Adipose tissue (tissue), 3 donors: Measurements from ENCODE around the gene NCAPD3. TPM values are rescaled to one million over a fixed set of nuclear protein-coding genes. Genes with fewer than 3 reads are reported as not detected.

ENCODE experiments used
- H3K27ac ChIP-seq: one replicate; pipeline ENCODE4 v1.5.1; 2013; ENCODE audit warnings: low read depth, low read length
- WGBS, 3 donors: extraction: QIAGEN DNeasy Blood & Tissue Kit; methylation state at CpG; one replicate each; pipeline ENCODE4 v1.1.7; 2013; 5-methylcytosine and 5-hydroxymethylcytosine counted together
- polyA plus RNA-seq, 3 donors: library from polyadenylated mRNA; stranded (reverse); fragments of 200-250 nt; gene quantifications; one replicate each; pipeline ENCODE4 v1.2.3, GENCODE V29; 2013
- donor health status: healthy with polysubstance abuse.
- donor health status: Bipolar disorder and iron deficiency.
- donor health status: healthy.

Gene NCAPD3
- polyA plus RNA-seq, 3 donors = 5.1 to 14.3 (median 6.7) TPM

DNA sequence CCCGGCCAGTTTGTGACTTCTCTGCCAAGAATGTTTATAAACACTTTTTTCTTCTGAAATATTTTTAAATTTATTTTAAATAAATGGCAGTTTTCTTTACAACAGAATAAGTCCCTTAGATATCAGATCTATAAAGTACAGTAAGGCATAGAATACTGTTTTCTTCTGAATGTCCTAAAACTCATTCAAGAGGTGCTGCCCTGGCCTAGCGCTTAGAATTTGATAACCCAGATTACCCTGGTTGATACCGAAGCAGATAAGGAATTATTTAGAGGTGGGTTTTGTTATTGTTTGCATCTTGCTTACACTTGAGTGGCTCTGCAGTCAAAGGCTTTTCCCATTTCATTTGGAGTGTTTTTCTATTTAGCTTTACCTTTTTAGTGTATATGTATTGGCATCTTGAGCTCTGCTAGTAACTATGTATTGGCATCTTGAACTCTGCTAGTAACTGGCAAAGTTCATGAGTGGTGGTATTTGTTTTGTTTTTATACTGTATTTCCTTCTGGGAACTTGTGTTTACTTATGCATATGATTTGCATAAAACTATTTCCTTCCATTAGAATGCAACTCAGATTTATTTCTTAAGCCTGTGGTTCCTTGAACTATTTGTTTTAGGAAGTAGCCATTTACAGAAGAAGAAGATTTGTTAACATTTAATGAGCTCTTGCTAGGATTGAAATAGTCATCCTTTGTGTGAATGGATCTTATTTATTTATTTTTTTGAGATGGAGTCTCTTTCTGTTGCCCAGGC, 30.8 kb upstream of the NCAPD3 start:
- WGBS, 3 donors = 46 to 82% (median 71%) methylated on average over 3 of the region's 3 CpGs
- no peak overlapping the region for H3K27ac ChIP-seq

- WGBS, 3 donors = 0 to 1% (median 1%) methylated on average over 60 to 70 of the region's 70 CpGs
- H3K27ac ChIP-seq = no peak within 1 kb of the TSS
Observed at GRCh38 chr11:134253188-134253993, 29.6 kb upstream of the NCAPD3 start, which contains the start of the genes ACAD8 and THYN1. Gene ACAD8, plus strand, starts transcription at chr11:134253568. Its CDS starts 33 bp downstream, at chr11:134253601. Gene THYN1, minus strand, starts transcription at chr11:134253352. Its CDS starts 470 bp downstream, at chr11:134252882.

DNA sequence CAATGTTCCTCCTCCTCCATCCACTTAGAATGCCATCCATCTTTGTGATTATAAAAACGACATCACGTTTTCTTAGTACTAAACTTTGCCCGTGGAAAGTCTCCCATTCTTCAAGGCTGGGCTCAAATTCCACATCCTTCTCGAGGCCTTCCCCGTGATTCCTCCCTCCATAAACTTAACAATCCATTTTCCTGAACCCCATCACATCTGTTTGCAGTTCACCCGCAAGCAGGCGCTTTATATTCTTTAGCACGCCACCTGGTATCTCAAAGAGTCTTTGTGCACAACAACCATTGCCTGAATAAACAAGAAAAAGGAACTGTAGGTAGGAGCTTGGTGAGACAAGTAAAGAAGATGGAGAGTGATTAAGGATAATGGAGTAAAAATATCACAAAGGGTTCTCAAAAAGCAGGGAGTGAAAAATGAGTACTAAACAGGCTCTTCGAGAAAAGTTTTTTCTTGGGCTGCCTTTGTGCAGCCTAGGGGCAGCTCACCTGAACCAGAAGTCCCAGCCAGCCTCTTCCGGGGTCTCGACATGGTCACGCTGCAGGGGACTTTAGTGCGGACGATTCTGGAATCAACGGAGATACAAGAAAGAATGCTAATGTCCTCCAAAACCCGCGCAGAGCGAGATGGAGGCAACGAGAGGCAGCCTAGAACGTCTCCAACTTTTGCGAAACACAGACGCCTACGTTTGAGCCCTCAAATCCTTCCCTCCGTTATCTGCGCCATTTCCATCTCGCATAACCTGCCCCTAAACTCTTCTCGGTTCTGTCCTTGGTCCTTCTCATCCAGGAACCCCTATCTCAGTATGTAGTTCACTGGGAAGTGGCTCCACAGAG, 28.8 kb upstream of the NCAPD3 start:
- 2 to 6% (median 5%) methylated on average over 27 of the region's 27 CpGs for WGBS, 3 donors
- no peak overlapping the region for H3K27ac ChIP-seq

DNA sequence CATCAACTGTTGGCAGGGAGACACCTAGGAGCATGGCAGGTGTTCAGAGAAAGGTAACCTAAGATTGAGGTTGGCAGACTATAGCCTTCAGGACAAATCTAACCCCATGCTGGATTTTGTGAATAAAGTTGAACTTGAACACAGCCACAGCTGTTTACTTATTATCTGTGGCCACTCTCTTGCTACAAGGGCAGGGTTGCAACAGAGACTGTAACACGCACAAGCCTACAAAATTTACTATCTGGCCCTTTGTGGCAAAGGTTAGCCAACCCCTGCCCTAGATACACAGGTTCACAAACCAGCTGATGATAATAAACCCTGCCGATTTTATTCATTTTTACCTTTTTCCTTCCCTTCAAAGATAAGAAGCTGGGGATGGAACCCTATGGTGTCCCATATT, 26.9 kb upstream of the NCAPD3 start:
- 62 to 93% (median 67%) methylated on average over 2 of the region's 2 CpGs for WGBS, 3 donors
- no peak overlapping the region for H3K27ac ChIP-seq

DNA sequence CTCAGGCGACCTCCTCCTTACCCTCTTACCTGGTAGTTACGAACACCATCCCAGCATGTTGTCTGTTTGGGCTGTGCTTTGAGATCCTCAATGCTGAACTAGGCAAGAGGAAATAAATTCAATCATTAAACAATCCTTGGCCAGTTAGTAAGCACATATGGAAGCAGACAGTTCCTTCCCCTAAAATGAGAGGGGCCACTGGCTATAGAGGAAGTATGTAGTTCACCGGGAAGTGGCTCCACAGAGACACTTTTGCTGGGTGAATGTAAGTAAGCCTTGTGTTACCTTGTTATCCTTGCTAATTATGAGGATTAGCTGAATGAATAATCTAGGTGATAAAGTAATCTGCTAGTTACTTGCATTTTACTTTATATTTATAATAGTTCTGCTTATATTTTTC, 26.5 kb upstream of the NCAPD3 start:
- WGBS, 3 donors = 78 to 91% (median 85%) methylated on average over 3 of the region's 3 CpGs
- H3K27ac ChIP-seq = no peak overlapping the region

DNA sequence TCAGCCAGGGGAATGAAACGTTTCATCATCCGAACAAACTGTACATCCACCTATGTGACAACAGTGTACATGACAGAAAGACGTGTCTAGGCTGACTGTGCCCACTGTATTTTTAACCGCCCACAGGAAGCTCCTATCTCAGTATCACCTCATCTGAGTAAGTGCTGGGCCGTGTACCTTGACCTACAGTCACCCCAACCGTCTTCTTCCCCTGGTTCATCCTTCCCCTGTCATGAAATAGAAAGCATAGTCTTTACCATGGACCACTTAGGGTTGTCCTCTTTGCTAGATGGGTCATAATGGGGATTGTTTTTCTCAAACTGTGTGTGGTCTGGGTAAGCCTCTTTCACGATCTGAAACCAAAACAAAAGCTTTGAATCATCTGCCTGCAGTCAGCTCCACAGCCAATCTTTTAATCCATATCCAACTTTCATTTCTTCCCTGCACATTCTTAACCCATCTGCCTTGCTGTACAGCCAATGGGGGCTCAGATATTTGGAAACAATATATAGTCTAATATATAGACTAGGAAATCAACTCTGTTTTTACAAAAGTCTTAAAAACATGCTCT, 25.2 kb upstream of the NCAPD3 start:
- H3K27ac ChIP-seq = no peak overlapping the region
- WGBS, 3 donors = 71 to 78% (median 71%) methylated on average over 7 of the region's 7 CpGs

DNA sequence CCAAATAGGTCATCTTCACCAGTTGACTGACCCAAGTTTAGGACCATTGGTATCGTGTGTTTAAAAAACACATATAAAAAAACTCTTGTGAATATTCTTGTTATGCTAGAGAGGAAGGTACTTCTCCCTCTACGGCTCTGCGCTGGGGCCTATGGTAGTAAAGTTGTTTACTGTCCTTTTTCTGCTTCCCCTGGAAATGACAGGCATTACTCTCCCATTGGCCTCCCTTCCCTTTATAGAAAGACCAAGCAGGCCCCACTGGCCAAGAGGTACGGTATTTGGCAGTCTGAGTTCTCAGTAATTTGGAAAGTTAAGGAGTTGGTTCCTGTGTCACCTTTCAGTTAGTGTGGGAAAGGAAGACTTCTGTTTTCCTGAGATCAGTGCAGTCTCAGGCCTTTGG, 22.9 kb upstream of the NCAPD3 start:
- WGBS, 3 donors = 83 to 89% (median 86%) methylated on average over 4 of the region's 4 CpGs
- no peak overlapping the region for H3K27ac ChIP-seq

- 85 to 93% (median 92%) methylated on average over 11 of the region's 11 CpGs for WGBS, 3 donors
Observed at GRCh38 chr11:134246100-134246499, 22.3 kb upstream of the NCAPD3 start.

DNA sequence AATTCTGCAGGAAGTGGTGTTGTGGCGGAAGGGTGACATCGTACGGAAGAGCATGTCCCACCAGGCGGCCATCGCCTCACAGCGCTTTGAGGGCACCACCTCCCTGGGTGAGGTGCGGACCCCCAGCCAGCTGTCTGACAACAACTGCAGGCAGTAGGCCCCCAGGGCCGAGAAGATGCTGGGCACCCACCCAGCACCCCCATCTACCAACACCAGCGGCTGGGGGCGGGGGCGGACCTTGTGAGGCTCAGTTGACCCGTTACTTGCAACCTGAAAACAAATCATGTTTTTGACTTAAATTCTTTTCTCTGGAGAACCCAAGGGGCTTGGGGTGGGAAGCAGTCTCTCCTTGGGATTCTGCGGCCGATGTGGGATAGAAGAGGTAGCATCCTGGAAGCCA, 21.7 kb upstream of the NCAPD3 start:
- H3K27ac ChIP-seq = no peak overlapping the region
- WGBS, 3 donors = 91 to 93% (median 93%) methylated on average over 14 of the region's 14 CpGs

More at GRCh38 chr11:134246100-134246499, 22.3 kb upstream of the NCAPD3 start:
- H3K27ac ChIP-seq = no peak overlapping the region

DNA sequence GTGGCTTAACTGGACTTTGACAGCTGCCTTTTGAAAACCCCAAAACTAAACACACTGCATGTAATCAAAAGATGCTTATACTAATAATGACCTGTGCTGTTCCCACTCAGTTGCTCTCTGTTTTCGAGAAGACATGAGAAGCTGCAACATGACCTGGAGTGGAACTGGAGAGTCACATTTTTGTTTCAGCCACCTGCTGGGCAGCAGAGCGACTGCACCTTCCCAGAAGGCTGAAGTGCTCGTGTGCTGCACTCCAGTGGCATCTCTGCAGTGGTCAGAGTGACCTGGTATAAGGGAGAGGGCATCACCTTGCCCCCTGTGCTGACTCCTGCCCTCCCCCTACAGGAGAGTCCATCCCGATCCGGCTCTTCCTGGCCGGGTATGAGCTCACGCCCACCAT, 20.8 kb upstream of the NCAPD3 start:
- 57 to 64% (median 58%) methylated on average over 7 of the region's 7 CpGs for WGBS, 3 donors

GRCh38 chr11:134243913-134244312, 20.1 kb upstream of the NCAPD3 start:
- no peak overlapping the region for H3K27ac ChIP-seq
- 96 to 97% (median 97%) methylated on average over 4 of the region's 4 CpGs for WGBS, 3 donors

More for the DNA sequence above, 20.8 kb upstream of the NCAPD3 start:
- no peak overlapping the region for H3K27ac ChIP-seq

GRCh38 chr11:134242376-134242775, 18.6 kb upstream of the NCAPD3 start:
- WGBS, 3 donors = 66 to 85% (median 71%) methylated on average over 9 of the region's 9 CpGs
- H3K27ac ChIP-seq = no peak overlapping the region

DNA sequence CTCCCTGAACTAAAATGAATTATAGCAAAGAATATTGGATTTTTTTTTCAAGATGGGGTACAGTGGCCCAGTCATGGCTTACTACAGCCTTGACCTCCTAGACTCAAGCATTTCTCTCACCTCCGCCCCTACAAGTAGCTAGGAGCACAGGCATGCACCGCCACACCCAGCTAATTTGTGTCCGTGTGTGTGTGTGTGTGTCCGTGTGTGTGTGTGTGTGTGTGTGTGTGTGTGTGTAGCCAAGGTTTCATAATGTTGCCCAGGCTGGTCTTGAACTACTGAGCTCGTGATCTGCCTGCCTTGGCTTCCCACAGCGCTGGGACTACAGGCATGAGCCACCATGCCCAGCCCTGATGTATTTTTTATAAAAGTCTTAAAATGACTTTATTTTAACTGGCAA, 16.8 kb upstream of the NCAPD3 start:
- 70 to 71% (median 71%) methylated on average over 6 of the region's 6 CpGs for WGBS, 3 donors

DNA sequence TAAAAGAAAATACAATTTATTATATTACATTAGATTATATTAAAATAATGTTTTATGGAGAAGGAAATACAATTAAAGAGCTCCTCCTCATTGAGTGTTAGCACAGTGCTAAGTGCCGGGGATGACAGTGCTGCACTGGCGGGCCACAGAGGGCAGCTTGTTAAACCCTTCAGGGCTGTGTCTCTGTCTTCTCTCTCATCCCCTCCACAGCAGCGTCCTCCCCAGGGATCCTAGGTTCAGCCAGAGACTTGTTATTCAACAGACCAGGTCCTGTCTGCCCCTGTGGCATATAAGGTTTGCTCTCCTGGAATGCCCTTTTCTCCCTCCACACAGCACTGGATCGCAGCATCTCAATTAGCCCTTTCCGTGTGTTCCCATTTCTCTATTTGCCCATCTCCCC, 15.2 kb upstream of the NCAPD3 start:
- WGBS, 3 donors = 94 to 97% (median 95%) methylated on average over 5 of the region's 5 CpGs
- H3K27ac ChIP-seq = no peak overlapping the region

More for the DNA sequence above, 16.8 kb upstream of the NCAPD3 start:
- no peak overlapping the region for H3K27ac ChIP-seq

DNA sequence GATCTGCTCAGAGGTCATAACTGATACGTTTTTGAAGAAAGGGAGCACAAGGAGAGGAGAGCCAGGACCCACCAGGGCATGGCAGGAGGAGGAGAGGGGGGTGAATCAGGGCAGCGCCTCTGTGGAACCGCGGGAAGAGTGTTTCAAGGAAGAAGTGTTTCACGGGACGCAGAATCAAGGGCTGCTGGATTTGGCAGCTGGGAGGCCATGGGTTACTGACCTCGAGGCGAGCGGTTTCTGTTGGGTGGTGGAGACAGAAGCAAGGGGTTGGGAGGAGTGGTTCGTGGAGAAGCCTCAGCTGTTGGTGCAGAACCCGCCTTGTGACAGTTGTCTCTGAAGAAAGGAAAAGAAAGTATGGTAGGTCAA, 13.8 kb upstream of the NCAPD3 start:
- 81 to 93% (median 91%) methylated on average over 11 of the region's 11 CpGs for WGBS, 3 donors

GRCh38 chr11:134236834-134237556, 13.2 kb upstream of the NCAPD3 start:
- 85 to 95% (median 95%) methylated on average over 7 of the region's 7 CpGs for WGBS, 3 donors

More for the DNA sequence above, 13.8 kb upstream of the NCAPD3 start:
- no peak overlapping the region for H3K27ac ChIP-seq

GRCh38 chr11:134235399-134235798, 11.6 kb upstream of the NCAPD3 start:
- H3K27ac ChIP-seq = no peak overlapping the region
- WGBS, 3 donors = 49 to 92% (median 88%) methylated on average over 3 of the region's 3 CpGs

More at GRCh38 chr11:134236834-134237556, 13.2 kb upstream of the NCAPD3 start:
- H3K27ac ChIP-seq = no peak overlapping the region
